ENCODE data around the gene TFAP2C.

DNA sequence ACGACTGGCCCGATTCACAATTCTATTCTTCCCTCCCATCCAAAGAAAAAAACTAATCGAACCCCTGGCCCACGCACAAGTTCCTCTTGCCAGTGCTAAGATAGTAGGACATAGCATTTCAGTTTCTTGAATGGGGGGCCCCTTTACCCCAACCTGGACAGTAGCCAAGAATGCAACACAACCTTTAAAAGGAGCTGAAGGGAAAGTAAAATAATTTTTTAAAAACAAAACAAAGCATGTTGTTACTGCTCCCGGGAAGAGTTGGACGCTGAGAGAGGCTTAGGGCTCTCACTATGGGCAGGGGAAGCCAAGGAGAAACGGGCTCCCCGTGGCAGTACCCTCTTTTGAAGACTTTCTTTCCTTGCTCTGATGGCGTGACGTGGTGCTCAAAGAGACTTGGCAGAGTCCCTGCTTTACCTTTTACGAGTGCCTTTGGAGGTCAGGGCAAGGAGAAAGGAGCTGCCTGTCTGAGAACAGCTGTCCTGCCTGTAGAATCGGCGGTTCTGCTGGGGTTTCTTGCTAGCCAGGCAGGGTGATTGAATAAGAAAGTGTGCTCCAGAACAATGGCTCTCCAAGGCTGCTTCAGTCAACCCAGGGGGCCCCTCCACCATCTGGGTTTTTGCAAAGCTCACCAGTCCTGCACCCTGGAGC, 5.8 kb downstream of the TFAP2C start:
- TF ChIP-seq, protein P1, sequence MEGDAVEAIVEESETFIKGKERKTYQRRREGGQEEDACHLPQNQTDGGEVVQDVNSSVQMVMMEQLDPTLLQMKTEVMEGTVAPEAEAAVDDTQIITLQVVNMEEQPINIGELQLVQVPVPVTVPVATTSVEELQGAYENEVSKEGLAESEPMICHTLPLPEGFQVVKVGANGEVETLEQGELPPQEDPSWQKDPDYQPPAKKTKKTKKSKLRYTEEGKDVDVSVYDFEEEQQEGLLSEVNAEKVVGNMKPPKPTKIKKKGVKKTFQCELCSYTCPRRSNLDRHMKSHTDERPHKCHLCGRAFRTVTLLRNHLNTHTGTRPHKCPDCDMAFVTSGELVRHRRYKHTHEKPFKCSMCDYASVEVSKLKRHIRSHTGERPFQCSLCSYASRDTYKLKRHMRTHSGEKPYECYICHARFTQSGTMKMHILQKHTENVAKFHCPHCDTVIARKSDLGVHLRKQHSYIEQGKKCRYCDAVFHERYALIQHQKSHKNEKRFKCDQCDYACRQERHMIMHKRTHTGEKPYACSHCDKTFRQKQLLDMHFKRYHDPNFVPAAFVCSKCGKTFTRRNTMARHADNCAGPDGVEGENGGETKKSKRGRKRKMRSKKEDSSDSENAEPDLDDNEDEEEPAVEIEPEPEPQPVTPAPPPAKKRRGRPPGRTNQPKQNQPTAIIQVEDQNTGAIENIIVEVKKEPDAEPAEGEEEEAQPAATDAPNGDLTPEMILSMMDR (IDR thresholded peaks at IDR 0.05) = no peak
- no peak for TF ChIP-seq POLR2A (IDR thresholded peaks at IDR 0.05)

Measured in tibial nerve (tissue), 3 donors.